H1 (cell line): ENCODE results near the gene STARD13. TPM values are rescaled to one million over a fixed set of nuclear protein-coding genes. Genes with fewer than 3 reads are reported as not detected.

Experiments used
- CTCF ChIA-PET: fragments of 300-600 bp; sonication (Branson Sonifier 250); formaldehyde crosslinking; loops from one replicate; lab custom pipeline; 2021; ENCODE audit not compliant: partially characterized antibody; lab: Charles Lee
- POLR2A ChIA-PET: fragments of 300-600 bp; sonication (Branson Sonifier 250); formaldehyde crosslinking; loops from one replicate; lab custom pipeline; 2021; ENCODE audit warnings: inconsistent platforms; ENCODE audit not compliant: partially characterized antibody; lab: Charles Lee
- DNase-seq, 2 experiments: peaks; one replicate each; pipeline versions ENCODE4 v3.0.0 to v3.0.0-alpha.2; 2010 to 2022; ENCODE audit warnings: low spot score in 2 of 2, low read depth in 1 of 2, mixed read lengths in 1 of 2
- FAIRE-seq: peaks from 2 replicates; lab custom pipeline; 2011; peaks lifted over from hg19 to GRCh38; lab: Jason Lieb, UNC
- H2AFZ ChIP-seq: 2 replicates; pipeline ENCODE4 v1.8.1; 2012; ENCODE audit warnings: low read length, inconsistent platforms
- H2AK5ac ChIP-seq: 2 replicates; pipeline ENCODE4 v1.6.1; 2013; ENCODE audit warnings: low read depth, low read length
- H2BK120ac ChIP-seq: replicated peaks from 2 replicates; pipeline ENCODE3; 2013; ENCODE audit warnings: low read depth, low read length, inconsistent platforms
- H2BK12ac ChIP-seq: 2 replicates; pipeline ENCODE4 v1.6.1; 2013; ENCODE audit warnings: low read depth, low read length
- H2BK15ac ChIP-seq: 2 replicates; pipeline ENCODE4 v1.6.1; 2013; ENCODE audit warnings: low read length
- H2BK20ac ChIP-seq: 2 replicates; pipeline ENCODE4 v1.6.1; 2013; ENCODE audit warnings: low read length
- H2BK5ac ChIP-seq: 2 replicates; pipeline ENCODE4 v1.6.1; 2013; ENCODE audit warnings: low read depth, low read length
- H3K14ac ChIP-seq: 2 replicates; pipeline ENCODE4 v1.6.1; 2013; ENCODE audit warnings: inconsistent platforms; ENCODE audit not compliant: insufficient read length
- H3K18ac ChIP-seq: 2 replicates; pipeline ENCODE4 v1.6.1; 2013; ENCODE audit warnings: low read length; ENCODE audit errors: extremely low read depth
- H3K23ac ChIP-seq: 2 replicates; pipeline ENCODE4 v1.6.1; 2013; ENCODE audit warnings: inconsistent platforms; ENCODE audit not compliant: insufficient read length
- H3K23me2 ChIP-seq: 2 replicates; pipeline ENCODE4 v1.6.1; 2013; ENCODE audit warnings: low read depth, low read length
- H3K27ac ChIP-seq: 2 replicates; pipeline ENCODE4 v1.6.1; 2011; ENCODE audit warnings: low read depth, low read length, inconsistent platforms
- H3K27me3 ChIP-seq, 4 experiments: replicated peaks in 1 of 4; 1 replicate in 1 of 4; 2 replicates in 3 of 4; pipeline versions ENCODE4 v1.6.1 to v1.8.1; 2011 to 2013; ENCODE audit warnings: low read length in 3 of 4, mild to moderate bottlenecking in 3 of 4, inconsistent platforms in 2 of 4, mixed read lengths in 2 of 4, moderate library complexity in 1 of 4; ENCODE audit not compliant: control insufficient read depth in 3 of 4, insufficient read depth in 3 of 4; ENCODE audit errors: extremely low read depth in 1 of 4
- H3K36me3 ChIP-seq, 4 experiments: 2 replicates each; pipeline versions ENCODE4 v1.6.1 to v1.8.1; 2011 to 2013; ENCODE audit warnings: mild to moderate bottlenecking in 4 of 4, low read length in 3 of 4, moderate library complexity in 2 of 4, control low read depth in 1 of 4, inconsistent platforms in 1 of 4; ENCODE audit not compliant: insufficient read depth in 4 of 4, control insufficient read depth in 2 of 4
- H3K4ac ChIP-seq: replicated peaks from 2 replicates; pipeline ENCODE3; 2013; ENCODE audit warnings: low read length, low read depth, mixed read lengths, inconsistent platforms; ENCODE audit not compliant: insufficient read length
- H3K4me1 ChIP-seq, 4 experiments: replicated peaks in 1 of 4; 1 replicate in 1 of 4; 2 replicates in 3 of 4; pipeline versions ENCODE4 v1.6.1 to v1.8.1; 2011 to 2013; ENCODE audit warnings: low read length in 3 of 4, inconsistent platforms in 2 of 4, mixed read lengths in 1 of 4; ENCODE audit not compliant: insufficient read depth in 4 of 4, control insufficient read depth in 3 of 4
- H3K4me2 ChIP-seq, 2 experiments: 2 replicates each; pipeline versions ENCODE4 v1.6.1 to v1.8.1; 2011 to 2013; ENCODE audit warnings: low read depth in 2 of 2, low read length in 2 of 2, control low read depth in 1 of 2, inconsistent platforms in 1 of 2, mild to moderate bottlenecking in 1 of 2; ENCODE audit not compliant: insufficient read depth in 1 of 2
- H3K4me3 ChIP-seq, 4 experiments: fragments of 200-600, 300-600 bp in 1 of 4; sonication (generic), shearing (Covaris generic), sonication (Bioruptor Twin) in 1 of 4; 2 replicates each; pipeline versions ENCODE4 v1.5.1 to v1.8.1; 2011 to 2016; ENCODE audit warnings: low read length in 4 of 4, low read depth in 3 of 4, control low read depth in 2 of 4, inconsistent platforms in 2 of 4, mild to moderate bottlenecking in 2 of 4, mixed read lengths in 1 of 4, moderate library complexity in 1 of 4; ENCODE audit not compliant: insufficient read depth in 2 of 4; ENCODE audit errors: extremely low read depth in 1 of 4
- H3K56ac ChIP-seq: replicated peaks from 2 replicates; pipeline ENCODE3; 2013; ENCODE audit warnings: low read depth, mild to moderate bottlenecking, mixed read lengths, low read length, inconsistent platforms; ENCODE audit not compliant: insufficient read length
- H3K79me1 ChIP-seq: 2 replicates; pipeline ENCODE4 v1.6.1; 2013; ENCODE audit warnings: low read depth, low read length, control low read depth
- H3K79me2 ChIP-seq, 2 experiments: 2 replicates each; pipeline versions ENCODE4 v1.6.1 to v1.8.1; 2012 to 2013; ENCODE audit warnings: low read length in 2 of 2, mild to moderate bottlenecking in 2 of 2, inconsistent platforms in 1 of 2; ENCODE audit not compliant: insufficient read depth in 2 of 2, control insufficient read depth in 1 of 2
- H3K9ac ChIP-seq, 4 experiments: replicated peaks in 1 of 4; 1 replicate in 1 of 4; 2 replicates in 3 of 4; pipeline versions ENCODE4 v1.6.1 to v1.8.1; 2011 to 2013; ENCODE audit warnings: low read depth in 3 of 4, low read length in 3 of 4, control low read depth in 2 of 4, mild to moderate bottlenecking in 2 of 4, moderate library complexity in 2 of 4, inconsistent platforms in 1 of 4; ENCODE audit errors: extremely low read depth in 1 of 4
- H3K9me3 ChIP-seq, 2 experiments: 2 replicates each; pipeline versions ENCODE4 v1.6.1 to v1.8.1; 2012 to 2013; ENCODE audit warnings: mild to moderate bottlenecking in 2 of 2, moderate library complexity in 2 of 2, control low read depth in 1 of 2, inconsistent platforms in 1 of 2, low read depth in 1 of 2, low read length in 1 of 2, mixed read lengths in 1 of 2; ENCODE audit not compliant: insufficient read depth in 2 of 2
- H4K20me1 ChIP-seq, 2 experiments: replicated peaks in 1 of 2; 2 replicates each; pipeline versions ENCODE3 to v1.8.1; 2011 to 2013; ENCODE audit warnings: inconsistent platforms in 2 of 2, low read length in 2 of 2, mild to moderate bottlenecking in 1 of 2; ENCODE audit not compliant: insufficient read depth in 2 of 2, control insufficient read depth in 1 of 2
- H4K5ac ChIP-seq: 2 replicates; pipeline ENCODE4 v1.6.1; 2013; ENCODE audit warnings: low read length, low read depth, mixed read lengths, inconsistent platforms; ENCODE audit not compliant: insufficient read length
- H4K8ac ChIP-seq: 2 replicates; pipeline ENCODE4 v1.8.0; 2013; ENCODE audit warnings: mild to moderate bottlenecking, moderate library complexity, low read length, inconsistent platforms; ENCODE audit not compliant: insufficient read depth; ENCODE audit errors: extremely low read depth
- H4K91ac ChIP-seq: replicated peaks from 2 replicates; pipeline ENCODE3; 2013; ENCODE audit warnings: low read length, mixed read lengths, inconsistent platforms; ENCODE audit not compliant: insufficient read length
- CTBP2 ChIP-seq: IDR thresholded peaks from 2 replicates; pipeline ENCODE4 v1.7.0; 2011; ENCODE audit warnings: borderline replicate concordance, mild to moderate bottlenecking, moderate library complexity, mixed read lengths, low read length; ENCODE audit not compliant: insufficient read depth, insufficient read length
- GABPA ChIP-seq: IDR thresholded peaks from 2 replicates; pipeline ENCODE4 v1.6.1; 2011; ENCODE audit warnings: mild to moderate bottlenecking, low read length, moderate library complexity, borderline replicate concordance; ENCODE audit not compliant: insufficient read depth
- POLR2AphosphoS5 ChIP-seq: IDR thresholded peaks from 2 replicates; pipeline ENCODE4 v1.6.1; 2011; ENCODE audit warnings: low read depth, low read length
- WGBS, 2 experiments: shearing (Covaris generic) in 1 of 2; methylation state at CpG; one replicate each; pipeline versions ENCODE4 v1.1.6 to v1.1.7; 2013 to 2015; ENCODE audit warnings: low lambda C conversion rate in 2 of 2, mixed read lengths in 2 of 2, inconsistent platforms in 1 of 2, low coverage in 1 of 2, missing lambda C conversion rate in 1 of 2; ENCODE audit not compliant: insufficient replicate concordance in 2 of 2, insufficient coverage in 1 of 2, insufficient read length in 1 of 2; ENCODE audit errors: extremely low coverage in 1 of 2, missing lambda C conversion rate in 1 of 2; 5-methylcytosine and 5-hydroxymethylcytosine counted together
- polyA plus RNA-seq, 7 experiments: library from polyadenylated mRNA; depleted of rRNA in 3 of 7; stranded (reverse) in 5 of 7; unstranded in 2 of 7; fragments of >200 nt in 5 of 7; fragments of 200-250 nt in 2 of 7; gene quantifications; 1 replicate in 5 of 7; 2 replicates in 1 of 7; 4 replicates in 1 of 7; pipeline versions ENCODE4 v1.2.1 to v1.2.3, GENCODE V29; 2011 to 2013; ENCODE audit warnings: missing spikeins in 2 of 7, mixed read lengths in 2 of 7
- total RNA-seq: library from RNA; stranded (reverse); fragmentation: NEBNext Ultra II Directional; extraction: Animal tissue kit (Norgen Biotek cat#: 25700); gene quantifications from 2 replicates; pipeline ENCODE4 v1.2.1, GENCODE V29; 2021

STARD13 gene
- total and polyA plus RNA-seq, 2 of the 8 experiments (the other 6 are each of a cell fraction or from before 2014, with no cell fraction given) = 0.82 to 2.9 TPM

- Histone ChIP-seq H2AK5ac (no peak overlapping the region), H2AFZ (no peak overlapping the region), H3K23ac (no peak overlapping the region), H2BK20ac (no peak overlapping the region), H3K56ac (no peak overlapping the region), H3K4me1 (no peaks in the 10 kb centered on the region; a peak in 1 of 7 replicates), H3K23me2 (no peaks in the 10 kb centered on the region), H2BK15ac (no peak overlapping the region), H3K4ac (no peak overlapping the region), H3K18ac (no peak overlapping the region), H3K79me1 (no peaks in the 10 kb centered on the region), H4K5ac (no peak overlapping the region), H4K20me1 (no peaks in the 10 kb centered on the region), H3K4me3 (no peak overlapping the region), H3K9me3 (peaks cover 0 to 5% of the 10 kb centered on the region in 2 experiments; a peak in 1 of 4 replicates), H3K27me3 (no peaks in the 10 kb centered on the region), H3K27ac (no peak overlapping the region), H2BK120ac (no peak overlapping the region), H2BK12ac (no peak overlapping the region), H2BK5ac (no peak overlapping the region), H3K79me2 (no peaks in the 10 kb centered on the region), H3K14ac (no peak overlapping the region), H3K9ac (no peak overlapping the region), H4K8ac (no peak overlapping the region), H3K36me3 (no peaks in the 10 kb centered on the region), H4K91ac (no peak overlapping the region), H3K4me2 (no peak overlapping the region)
- no peak for FAIRE-seq
- no peak for DNase-seq
- POLR2A ChIA-PET = no interaction called here
- WGBS, 2 experiments = 90% methylated on average over 8 of the region's 8 CpGs; no CpG with 5 or more reads in 1 of the 2 experiments
- CTCF ChIA-PET = interaction anchor here (1.2 kb wide), 1 partner anchor 9 kb away, joined by 4 read pairs; no protein-coding TSS in a partner anchor
- TF ChIP-seq POLR2AphosphoS5 (no peak), CTBP2 (no peak), GABPA (no peak)
Observed at GRCh38 chr13:33236021-33236420, 49.5 kb downstream of the STARD13 start.
